22Rv1 (cell line): ENCODE data around the gene RASGRF1.

Source experiments
- CTCF ChIP-seq: fragments of 450-650 bp; IDR thresholded peaks from 2 replicates; pipeline ENCODE4 v1.5.1; 2017; ENCODE audit warnings: mild to moderate bottlenecking
- ZFX ChIP-seq: fragments of 450-650 bp; IDR thresholded peaks from 2 replicates; pipeline ENCODE4 v1.6.1; 2017; ENCODE audit warnings: antibody characterized with exemption, borderline replicate concordance

- TF ChIP-seq CTCF (peak; percentile 84), ZFX (no peak)
Measured at GRCh38 chr15:78979456-78980320, 110.9 kb downstream of the RASGRF1 start.
